HT1080 (cell line): ENCODE data around the gene CAPS. TPM values are rescaled to one million over a fixed set of nuclear protein-coding genes. Genes with fewer than 3 reads are reported as not detected.

Experiments
- DNase-seq: peaks from one replicate; pipeline ENCODE4 v3.0.0-alpha.2; 2015; ENCODE audit warnings: low read depth
- total RNA-seq: library from RNA; depleted of rRNA; stranded (reverse); fragments of >200 nt; shearing (Covaris generic); gene quantifications from 2 replicates; pipeline ENCODE4 v1.2.3, GENCODE V29; 2014

CAPS gene
- total RNA-seq, 1 experiment from 2014 or later: 0.71 TPM

DNA sequence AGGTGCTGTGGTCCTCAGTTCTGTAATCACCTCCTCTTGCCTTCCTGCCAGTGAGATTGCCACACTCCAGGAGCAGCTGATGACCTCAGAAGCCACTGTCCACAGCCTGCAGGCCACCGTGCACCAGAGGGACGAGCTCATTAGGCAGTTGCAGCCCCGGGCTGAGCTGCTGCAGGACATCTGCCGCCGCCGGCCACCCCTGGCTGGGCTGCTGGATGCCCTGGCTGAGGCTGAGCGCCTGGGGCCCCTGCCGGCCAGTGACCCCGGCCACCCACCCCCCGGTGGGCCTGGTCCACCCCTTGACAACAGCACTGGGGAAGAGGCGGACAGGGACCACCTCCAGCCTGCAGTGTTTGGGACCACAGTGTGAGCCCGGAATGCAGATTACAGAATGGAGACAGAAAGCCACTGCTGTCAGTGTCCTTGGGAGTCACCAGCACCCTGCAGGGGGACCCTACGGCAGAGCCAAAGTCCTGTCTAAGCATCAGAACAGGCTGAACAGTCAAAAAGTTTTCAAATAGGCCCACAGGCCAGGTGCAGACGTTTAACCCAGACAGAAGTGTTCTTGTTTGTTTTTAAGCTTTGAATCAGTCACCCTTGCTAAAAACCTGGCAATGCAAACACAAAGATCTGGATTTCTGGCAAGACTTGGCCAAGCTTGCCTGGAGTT is 5.1 kb upstream of the CAPS start:
- DNase-seq: no peak

DNA sequence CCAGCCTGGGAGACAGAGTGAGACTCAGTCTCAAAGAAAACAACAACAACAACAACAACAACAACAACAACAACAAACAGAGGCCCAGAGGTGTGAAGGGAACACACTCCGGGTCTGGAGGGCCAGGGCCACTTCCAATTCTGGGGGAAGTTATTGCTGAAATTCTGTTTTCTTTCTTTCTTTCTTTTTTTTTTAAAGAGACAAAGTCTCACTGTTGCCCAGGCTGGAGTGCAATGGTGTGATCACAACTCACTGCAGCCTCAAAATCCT is 3.5 kb upstream of the CAPS start:
- DNase-seq: no peak

DNA sequence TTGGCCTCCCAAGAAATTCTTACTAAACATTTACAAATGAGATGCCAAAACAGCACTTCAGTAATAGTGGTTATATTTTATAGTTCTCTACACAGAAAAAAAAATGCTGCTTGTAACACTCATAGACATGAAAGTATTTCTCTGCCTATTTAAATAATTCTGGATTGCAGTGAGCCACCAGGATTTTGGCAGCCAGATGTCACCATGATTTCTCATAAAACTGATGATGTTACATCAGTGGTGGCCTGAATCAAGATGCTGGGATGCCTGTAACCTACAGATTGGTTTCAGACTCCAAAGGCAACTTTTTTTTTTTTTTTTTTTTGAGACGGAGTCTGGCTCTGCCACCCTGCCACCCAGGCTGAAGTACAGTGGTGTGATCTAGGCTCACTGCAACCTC is 2.7 kb upstream of the CAPS start:
- no peak for DNase-seq

DNA sequence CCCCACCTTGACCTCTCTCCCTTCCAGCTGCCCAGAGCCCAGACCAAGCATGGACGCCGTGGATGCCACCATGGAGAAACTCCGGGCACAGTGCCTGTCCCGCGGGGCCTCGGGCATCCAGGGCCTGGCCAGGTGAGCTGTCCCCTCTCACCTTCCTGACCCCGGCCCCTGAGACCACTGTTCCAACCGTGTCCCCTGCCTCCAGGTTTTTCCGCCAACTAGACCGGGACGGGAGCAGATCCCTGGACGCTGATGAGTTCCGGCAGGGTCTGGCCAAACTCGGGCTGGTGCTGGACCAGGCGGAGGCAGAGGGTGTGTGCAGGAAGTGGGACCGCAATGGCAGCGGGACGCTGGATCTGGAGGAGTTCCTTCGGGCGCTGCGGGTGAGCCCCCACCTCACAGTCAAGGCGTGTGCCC is 312 bp downstream of the CAPS start:
- no peak for DNase-seq

DNA sequence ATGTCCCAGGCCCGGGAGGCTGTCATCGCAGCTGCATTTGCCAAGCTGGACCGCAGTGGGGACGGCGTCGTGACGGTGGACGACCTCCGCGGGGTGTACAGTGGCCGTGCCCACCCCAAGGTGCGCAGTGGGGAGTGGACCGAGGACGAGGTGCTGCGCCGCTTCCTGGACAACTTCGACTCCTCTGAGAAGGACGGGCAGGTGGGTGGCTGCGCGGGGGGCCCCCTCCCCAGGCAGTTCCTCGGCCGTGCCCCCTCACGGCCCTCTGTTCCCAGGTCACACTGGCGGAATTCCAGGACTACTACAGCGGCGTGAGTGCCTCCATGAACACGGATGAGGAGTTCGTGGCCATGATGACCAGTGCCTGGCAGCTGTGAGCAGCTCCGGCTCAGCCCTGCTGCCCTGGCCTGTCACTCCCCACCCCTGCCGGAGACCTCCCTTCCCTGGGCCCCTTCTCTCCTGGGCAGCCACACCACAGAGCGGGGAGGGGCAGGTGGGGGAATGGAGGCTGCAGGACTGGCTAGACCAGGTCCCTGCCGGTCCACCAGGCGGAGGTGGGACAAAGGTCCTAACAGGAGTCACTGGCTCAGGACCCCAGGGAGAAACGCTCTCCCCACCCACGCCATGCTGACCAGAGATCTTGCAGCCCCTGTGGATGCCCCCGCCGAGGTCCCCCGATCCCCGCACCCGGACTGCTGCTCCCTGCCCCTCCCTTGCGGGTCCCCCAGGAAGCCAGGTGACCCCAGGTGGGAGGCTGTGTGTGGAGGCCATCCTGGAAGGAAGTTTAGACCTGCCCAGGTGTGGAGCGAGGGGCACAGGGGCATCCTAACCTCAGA is 1.1 kb downstream of the CAPS start:
- no peak for DNase-seq

DNA sequence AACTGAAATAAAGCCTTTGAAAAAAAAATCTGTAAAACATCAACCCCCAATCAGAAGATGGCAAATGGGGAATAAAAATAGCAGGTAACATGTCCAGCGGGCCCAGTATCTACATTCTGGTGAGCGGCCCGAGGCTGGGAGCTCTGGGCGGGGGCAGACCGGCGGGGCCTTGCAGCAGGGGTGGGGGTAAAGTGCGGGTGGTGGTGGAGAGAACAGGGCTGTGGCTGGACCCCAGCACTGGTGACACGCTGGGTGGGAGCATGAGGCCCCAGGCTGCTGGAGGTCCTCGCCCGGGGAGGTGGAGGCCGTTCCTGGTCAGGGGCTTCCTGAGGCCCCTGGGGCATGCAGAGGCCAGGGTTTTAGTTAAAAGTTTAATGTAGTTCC is 1.7 kb downstream of the CAPS start:
- no peak for DNase-seq

DNA sequence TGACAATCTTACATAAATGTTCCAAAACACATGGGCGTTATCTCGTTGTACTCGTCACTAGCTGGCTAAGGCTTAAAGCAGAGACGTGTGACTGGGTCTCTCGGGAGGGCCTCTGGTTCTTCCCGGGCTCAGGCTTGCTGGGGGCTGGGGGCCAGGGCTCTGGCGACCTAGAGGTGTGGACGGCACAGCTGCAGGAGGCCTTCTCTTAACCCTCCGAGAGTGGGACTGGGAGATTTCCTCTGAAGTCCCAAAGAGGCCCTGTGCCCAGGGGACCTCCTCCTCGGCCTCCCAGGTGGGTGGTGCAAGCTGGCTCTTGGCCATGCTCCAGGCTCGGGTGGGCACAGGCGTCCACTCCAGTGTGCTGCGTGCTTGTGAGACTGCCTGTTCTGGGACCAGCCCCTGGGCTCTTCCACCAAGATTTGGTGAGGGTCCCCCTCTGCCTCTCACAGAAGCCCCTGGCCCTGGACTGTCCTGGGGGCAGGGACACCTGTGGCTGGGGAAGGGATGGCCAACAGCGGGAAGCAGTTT is 2.2 kb downstream of the CAPS start:
- no peak for DNase-seq

DNA sequence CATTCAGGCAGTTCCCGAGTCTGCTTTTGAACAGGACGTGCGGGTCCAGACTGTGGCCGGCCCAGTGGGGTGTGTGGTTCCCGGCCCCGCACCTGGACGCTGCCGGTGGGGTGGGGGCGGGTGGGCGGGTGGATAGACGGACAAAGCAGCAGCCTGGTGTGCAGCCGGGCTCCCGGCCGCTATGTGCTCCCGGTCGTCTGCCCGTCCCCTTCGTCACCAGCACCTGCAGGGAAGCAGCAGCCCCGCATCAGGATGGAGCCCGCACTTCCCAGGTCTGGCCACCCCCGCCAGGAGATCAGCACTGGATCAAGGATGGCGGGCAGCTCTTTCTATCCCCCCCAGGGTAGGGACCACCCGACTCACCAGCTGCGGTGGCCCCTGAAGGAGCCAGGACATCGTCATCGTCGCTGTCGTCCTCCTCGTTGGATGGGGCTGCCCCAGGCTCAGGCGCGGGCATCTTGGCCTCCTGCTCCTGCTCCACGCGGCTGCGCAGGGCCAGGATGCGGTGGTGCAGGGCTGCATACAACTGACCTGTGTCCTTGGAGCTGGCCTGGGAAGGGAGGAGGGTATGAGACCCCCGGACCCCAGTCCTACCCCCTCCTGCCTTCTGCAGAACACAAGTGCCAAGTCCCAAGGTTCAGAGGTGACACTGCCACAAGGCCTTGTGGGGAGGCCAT is 3.5 kb downstream of the CAPS start:
- no peak for DNase-seq

DNA sequence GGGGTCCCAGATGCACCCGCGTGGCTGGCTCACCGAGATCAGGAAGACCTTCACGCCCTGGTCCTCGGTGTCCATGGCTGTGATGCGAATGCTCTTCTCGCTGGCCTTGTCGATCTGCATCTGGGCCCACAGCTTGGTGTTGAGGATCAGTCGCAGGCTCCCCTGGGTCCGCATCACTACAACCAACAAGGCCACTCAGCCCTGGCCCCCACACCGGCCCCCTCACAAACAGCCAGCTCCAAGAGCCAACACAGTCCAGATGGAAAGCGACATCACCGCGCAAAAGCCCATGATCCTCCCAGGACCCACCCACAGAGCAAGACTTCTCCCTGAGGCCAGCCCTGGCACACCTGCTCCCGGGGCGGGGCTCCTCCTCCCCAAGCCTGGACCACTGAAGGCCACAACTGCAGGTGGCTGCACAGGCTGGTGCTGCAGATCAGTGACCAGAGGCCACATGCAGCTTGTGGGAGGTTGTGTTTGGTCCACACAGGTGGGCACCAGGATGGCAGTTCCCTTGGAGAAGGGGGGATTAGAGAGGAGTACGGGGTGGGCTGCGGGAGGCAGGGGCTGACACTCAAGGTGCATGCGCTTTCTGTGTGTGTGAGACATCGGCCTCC is 4.5 kb downstream of the CAPS start:
- DNase-seq: no peak

DNA sequence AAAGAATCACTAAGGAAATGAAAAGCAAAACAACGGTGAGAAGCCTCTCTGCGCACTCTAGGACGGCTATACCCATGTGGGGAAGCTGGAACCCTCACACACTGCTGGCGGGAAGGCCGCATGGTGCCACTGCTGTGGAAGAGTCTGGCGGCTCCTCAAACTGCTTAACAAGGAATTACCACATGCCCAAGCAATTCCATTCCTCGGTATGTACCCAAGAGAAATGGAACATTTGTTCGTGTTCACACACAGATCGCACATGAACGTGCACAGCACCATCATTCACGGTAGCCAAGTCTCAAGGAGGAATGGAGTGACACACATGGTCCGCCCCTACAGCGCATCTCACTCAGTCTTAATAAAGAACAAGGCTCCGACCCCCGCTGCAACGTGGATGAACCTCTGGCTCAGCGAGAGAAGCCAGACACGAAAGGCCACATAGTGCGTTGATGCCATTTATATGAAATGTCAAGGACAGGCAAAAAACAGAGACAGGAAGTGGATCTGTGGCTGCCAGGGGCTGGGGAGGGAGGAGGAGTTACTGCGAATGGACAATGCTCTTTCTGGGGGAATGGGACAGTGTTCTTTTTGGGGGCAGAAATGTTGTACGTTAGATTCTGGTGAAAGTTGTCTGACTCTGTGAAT is 7.6 kb downstream of the CAPS start:
- no peak for DNase-seq

DNA sequence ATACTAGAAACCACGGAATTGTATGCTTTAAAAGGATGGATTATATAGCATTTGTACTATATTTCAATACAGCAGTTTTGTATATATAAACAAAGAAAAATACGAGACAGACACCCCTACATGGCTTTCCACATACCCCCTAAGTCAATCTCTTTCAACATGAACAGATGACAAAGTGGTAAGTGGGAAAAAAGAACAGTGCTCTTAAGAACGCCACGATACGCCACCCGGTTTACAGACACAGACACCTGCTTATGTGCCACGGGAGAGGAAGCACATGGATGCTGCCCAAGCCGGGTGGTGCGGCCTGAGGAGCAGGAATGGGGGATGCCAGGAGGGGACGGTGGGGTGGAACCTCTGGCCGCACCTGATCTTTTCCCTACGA is 8.1 kb downstream of the CAPS start:
- no peak for DNase-seq

DNA sequence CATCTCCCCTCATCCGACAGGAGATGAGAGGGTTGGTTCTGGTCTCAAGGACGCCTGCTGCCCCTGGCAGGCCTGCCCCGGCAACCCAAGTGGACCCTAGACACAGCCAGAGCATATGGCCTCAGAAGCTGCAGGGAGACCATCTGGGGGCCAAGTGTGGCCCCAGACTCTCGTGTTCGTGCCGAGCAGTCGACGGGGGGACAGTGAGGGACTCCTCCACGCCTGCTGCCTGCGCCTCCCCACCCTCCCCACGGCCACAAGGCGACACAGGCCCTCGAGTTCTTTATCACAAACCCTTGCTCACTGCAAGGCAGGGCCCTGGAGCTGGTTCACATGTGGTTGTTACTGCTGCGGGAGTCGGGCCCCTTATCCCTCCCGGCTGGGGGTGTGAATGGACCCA is 9.3 kb downstream of the CAPS start:
- no peak for DNase-seq

DNA sequence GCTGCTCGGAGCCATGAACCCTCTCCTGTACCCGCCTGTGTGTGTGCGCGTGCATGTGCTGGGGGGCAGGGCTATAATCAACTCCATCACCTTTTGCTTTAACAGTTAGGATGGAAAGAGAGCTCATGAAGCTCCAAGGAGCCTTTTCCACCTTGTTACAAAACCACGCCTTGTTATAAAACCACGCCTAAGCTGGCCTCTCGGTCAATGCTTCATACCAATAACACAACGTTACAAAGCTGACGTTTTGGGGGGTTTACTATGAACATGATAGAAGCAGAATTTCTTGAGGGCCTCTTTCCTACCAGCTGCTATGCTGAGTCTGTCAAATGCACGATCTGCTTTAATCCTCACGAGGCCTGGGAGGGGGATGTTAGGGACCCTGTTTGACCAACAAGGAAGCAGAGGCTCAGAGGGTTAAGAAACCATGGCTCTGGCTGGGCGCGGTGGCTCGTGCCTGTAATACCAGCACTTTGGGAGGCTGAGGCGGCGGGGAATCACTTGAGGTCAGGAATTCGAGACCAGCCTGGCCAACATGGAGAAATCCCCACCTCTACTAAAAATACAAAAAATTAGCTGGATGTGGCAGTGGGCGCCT is 11.9 kb downstream of the CAPS start:
- no peak for DNase-seq

DNA sequence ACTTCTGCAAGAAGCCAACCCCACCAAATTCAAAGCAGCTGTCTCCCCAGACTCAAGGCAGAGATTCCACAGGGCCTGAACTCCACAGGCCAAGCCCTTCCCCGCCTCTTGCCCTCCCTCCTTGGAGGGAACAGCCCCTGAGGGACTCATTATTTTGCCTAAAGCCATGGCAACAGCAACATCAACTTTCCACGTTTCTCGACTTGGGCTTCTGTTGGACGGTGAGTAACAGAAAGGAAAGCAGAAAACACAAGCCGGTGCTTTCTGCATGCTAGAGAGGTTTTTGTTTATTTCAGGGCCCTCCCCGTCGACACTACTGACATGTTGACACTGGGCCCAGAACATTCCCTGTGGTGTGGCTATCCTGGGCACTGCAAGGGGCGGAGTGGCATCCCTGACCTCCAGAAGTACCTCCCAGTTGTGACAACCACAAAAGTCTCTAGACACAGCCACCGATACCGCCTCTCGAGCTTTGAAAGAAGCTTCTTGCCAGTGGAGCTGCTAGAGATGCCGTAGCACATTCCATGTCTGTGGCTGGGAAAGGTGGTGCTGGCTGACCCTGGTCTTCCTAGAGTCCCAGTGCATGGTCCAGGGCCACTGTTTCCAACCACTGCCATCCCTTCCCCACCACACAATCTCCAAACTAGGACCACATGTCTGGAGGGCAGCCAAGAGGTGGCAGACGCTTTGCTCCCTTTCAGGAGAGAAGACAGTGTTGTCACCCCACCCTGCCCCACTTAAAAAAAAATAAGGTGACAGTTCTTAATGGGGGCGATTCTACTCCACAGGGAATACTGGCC is 12.8 kb downstream of the CAPS start:
- no peak for DNase-seq

DNA sequence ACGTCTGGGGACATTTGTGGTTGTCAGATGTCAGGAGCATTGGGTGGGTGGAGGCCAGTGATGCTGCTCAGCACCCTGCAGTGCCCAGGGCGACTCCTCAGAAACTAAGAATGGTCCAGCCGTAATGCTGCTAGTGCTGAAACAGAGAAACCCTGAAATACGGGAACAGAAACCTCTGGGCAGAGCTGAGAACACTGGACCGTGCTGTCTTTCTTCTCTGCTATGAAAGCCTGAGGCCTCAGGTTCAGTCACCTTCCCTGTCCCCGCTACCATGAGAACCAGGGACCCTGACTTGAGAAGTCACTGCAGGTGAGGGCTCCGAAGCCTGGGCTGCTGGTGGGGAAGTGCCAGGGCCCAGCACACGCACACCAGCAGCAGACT is 13.4 kb downstream of the CAPS start:
- DNase-seq: no peak

DNA sequence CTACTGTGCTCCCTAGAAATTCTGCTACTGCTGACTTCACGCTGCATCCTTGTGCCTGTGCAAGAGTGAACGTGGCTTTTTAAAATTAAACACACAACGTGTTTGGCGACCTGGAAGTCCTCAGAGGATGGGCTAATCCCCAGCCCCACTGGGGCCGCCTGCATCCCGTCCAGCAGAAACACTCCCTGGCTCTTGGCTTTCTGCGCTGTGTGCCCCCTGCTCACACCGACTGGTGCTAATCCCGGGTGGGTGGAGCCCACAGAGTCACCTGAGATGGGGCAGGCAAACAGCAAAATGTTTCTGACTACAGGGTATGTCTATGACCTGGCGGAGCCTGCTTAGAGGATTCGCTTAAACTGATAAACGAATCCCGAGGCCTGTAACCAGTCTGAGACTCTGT is 15.1 kb downstream of the CAPS start:
- no peak for DNase-seq

DNA sequence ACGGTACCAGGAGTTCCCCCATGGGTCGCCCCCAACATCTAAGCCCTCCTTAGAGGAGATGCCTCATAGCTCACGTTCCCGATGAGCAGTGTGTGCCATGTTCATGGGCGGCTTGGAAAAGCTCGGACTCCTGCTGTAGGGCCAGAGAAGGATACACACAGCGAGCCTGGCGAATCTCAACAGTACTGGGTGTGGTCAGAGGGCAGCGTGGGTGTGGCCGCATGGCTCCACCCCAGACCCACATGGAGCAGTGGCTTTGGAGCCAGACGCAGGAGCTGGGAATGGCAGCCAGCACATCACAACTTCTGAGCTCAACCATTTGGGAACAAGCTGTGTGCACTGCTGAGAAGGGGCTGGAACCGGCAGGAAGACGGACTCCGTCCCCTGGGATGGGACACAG is 15.6 kb downstream of the CAPS start:
- no peak for DNase-seq

DNA sequence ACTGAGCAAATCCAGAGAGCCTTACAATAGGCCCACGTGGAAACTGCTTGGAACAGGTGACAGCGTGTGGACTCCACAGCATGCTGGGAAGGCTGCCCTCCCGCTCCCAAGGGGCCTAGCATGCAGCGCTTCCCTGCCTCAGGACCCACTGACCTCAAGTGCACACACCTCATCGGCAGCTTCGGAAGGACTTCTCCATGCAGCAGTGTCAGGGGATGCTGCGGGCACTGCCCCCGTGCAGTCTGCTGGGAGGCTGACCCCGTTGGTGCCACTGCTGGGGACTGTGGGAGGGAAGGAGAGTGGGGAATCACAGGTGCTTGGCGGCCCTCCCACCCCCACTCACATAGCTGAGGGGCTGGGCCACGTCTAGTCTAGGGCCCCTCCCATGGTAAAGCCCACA is 17.2 kb downstream of the CAPS start:
- no peak for DNase-seq

DNA sequence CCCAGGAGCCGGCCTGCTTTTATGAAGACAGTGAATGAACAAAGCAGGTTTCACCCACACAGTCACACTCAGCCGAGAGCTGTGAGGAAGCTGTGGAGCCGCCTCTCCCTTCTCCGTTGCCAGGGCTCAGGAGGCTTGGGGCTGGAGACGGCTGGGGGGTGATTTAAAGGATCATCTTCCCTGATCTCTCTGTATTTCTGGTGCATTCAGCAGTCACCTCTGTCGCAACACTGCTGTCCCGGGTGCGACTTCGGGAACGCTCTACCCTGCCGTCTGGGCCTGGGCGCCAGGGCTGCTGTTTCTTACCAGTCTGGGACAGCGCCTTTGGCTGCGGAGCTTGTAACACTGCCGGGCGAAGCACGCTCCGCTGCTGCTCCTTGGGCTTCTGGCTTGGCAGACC is 18.1 kb downstream of the CAPS start:
- DNase-seq: no peak

DNA sequence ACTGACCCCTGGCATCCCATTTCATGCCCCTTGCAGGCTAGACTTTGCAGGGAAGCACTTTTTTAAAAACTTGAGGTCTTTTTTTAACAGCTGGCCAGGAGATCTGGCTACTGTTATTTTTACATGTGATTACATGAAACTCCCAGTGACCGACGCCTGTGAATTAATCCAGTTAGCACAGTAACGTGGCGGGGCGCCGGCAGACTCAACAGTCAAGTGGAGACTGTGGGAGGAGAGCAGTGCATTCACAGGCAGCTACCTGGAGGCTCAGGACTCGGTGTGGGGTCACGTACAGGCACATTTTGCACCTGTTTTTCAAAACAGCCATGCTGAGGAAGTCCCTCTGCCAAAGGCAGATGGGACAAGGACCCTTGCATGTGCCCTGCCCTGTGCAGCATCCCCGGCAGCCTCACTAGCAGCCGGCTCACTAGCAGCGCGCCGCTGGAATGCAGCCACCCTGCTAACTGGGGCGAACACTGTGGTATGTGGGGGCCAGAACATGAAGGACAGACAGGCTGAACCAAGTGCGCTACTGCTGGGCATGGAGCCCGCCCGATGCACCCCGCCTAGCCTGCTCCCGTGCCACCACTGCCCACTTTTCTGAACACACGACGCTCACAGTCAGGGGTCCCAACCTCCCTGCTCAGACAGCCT is 18.7 kb downstream of the CAPS start:
- no peak for DNase-seq
